Right lobe of liver (tissue), 6 donors: ENCODE data around the gene GCNT1. TPM values are rescaled to one million over a fixed set of nuclear protein-coding genes. Genes with fewer than 3 reads are reported as not detected.

Experiments used
- ATAC-seq, 4 donors: fragments of 200-7000 bp; cut with Tn5 transposase; one replicate each; pipeline ENCODE4 v1.9.1; 2020; ENCODE audit warnings: mild to moderate bottlenecking in 4 of 4, moderate library complexity in 4 of 4
- DNase-seq, 3 donors: peaks; one replicate each; pipeline ENCODE4 v3.0.0-alpha.2; 2020
- H3K27ac ChIP-seq, 3 donors: fragments of 200-600 bp; one replicate each; pipeline ENCODE4 v1.8.0; 2022
- H3K27me3 ChIP-seq, 2 donors: fragments of 200-600 bp; one replicate each; pipeline ENCODE4 v1.8.0; 2022
- H3K36me3 ChIP-seq, 4 donors: fragments of 200-600 bp; sonication (generic) in 1 of 4; one replicate each; pipeline versions ENCODE4 v1.5.1 to v1.8.0; 2017 to 2022; ENCODE audit warnings: control low read depth in 1 of 4
- H3K4me1 ChIP-seq, 4 donors: fragments of 200-600 bp; sonication (generic) in 1 of 4; one replicate each; pipeline versions ENCODE4 v1.5.1 to v1.8.0; 2017 to 2022; ENCODE audit warnings: control low read depth in 1 of 4
- H3K4me3 ChIP-seq, 3 donors: fragments of 200-600 bp; one replicate each; pipeline ENCODE4 v1.8.0; 2022
- H3K9me3 ChIP-seq, 4 donors: fragments of 200-600 bp; sonication (generic) in 1 of 4; one replicate each; pipeline versions ENCODE4 v1.5.1 to v1.8.0; 2017 to 2022; ENCODE audit warnings: control low read depth in 1 of 4
- CTCF ChIP-seq, 4 donors: fragments of 200-600 bp in 3 of 4; fragments of 450-650 bp in 1 of 4; IDR thresholded peaks; one replicate each; pipeline versions ENCODE4 v1.5.1 to v1.8.0; 2016 to 2022; ENCODE audit warnings: antibody characterized with exemption in 4 of 4, mild to moderate bottlenecking in 2 of 4
- POLR2A ChIP-seq: fragments of 450-650 bp; IDR thresholded peaks from one replicate; pipeline ENCODE4 v1.6.1; 2017; ENCODE audit warnings: antibody characterized with exemption, mild to moderate bottlenecking
- WGBS: methylation state at CpG from one replicate; pipeline ENCODE4 v1.1.6; 2018; ENCODE audit warnings: low coverage, low lambda C conversion rate; ENCODE audit not compliant: insufficient coverage; ENCODE audit errors: missing lambda C conversion rate; 5-methylcytosine and 5-hydroxymethylcytosine counted together
- intact Hi-C, 2 donors: fragments of 100-400 bp; cut with DNase I; formaldehyde crosslinking; loops; one replicate each; pipeline versions ENCODE4 v1.11.2 to v1.14.1; 2022
- total RNA-seq, 6 experiments: library from RNA; depleted of rRNA in 2 of 6; stranded (reverse); fragments of >200 nt in 2 of 6; fragmentation: NEBNext Ultra II Directional in 3 of 6; extraction: Animal tissue kit (Norgen Biotek cat#: 25700) in 3 of 6; gene quantifications; one replicate each; pipeline versions ENCODE4 v1.1.0 to v1.2.4, GENCODE V29; 2016 to 2023
- donor health status: DM: no; HTN: yes; CAD: no.
- donor health status: DM: no; HTN: no; CAD: no.
- donor health status: DM: no; HTN: no; CAD: no.
- donor health status: DM: no; HTN: yes; CAD: no.
- donor health status: DM: no; HTN: yes; CAD: no.

The GCNT1 gene
- total RNA-seq, 6 experiments from 2014 or later = 1.1 to 3.6 (median 2.7) TPM

DNA sequence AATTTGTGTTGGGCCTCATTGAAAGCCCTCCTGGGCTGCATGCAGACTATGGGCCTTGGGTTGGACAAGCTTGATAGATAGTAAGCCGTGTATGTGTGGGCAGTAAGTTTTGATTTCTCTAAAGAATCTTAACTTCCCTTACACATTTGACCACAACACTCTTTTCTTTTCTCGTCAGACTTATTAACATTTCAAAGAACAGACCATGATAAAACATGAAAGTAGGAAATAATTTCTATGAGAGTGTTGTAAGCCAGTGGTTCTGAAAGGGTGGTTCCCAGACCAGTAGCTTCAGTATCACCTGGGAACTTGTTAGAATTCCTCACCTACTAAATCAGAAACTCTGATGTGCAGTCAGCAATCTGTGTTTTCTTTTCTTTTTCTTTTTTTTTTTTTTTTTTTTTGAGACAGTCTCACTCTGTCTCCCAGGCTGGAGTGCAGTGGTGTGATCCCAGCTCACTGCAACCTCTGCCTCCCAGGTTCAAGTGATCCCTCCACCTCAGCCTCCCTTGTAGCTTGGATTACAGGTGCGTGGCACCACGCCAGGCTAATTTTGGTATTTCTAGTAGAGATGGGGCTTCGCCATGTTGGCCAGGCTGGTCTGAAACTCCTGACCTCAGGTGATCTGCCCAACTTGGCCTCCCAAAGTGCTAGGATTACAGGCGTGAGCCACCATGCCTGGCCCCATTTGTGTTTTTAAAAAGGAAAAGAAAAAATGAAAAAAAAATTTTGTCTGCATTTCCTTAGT, 20.0 kb upstream of the GCNT1 start:
- 78% methylated on average over 6 of the region's 6 CpGs for WGBS
- intact Hi-C loops = no loop called here
- Histone ChIP-seq H3K27me3 (no peaks in the 10 kb centered on the region), H3K4me3 (no peak overlapping the region), H3K27ac (no peak overlapping the region), H3K36me3 (no peaks in the 10 kb centered on the region), H3K9me3 (no peaks in the 10 kb centered on the region), H3K4me1 (no peaks in the 10 kb centered on the region)
- ATAC-seq = no peak
- no peak for TF ChIP-seq CTCF (IDR thresholded peaks at IDR 0.05)
- TF ChIP-seq POLR2A = no peak
- no peak for DNase-seq

GRCh38 chr9:76441551-76442322, 17.2 kb upstream of the GCNT1 start:
- Histone ChIP-seq H3K4me1 (no peaks in the 10 kb centered on the region), H3K27me3 (no peaks in the 10 kb centered on the region), H3K36me3 (no peaks in the 10 kb centered on the region), H3K27ac (no peak overlapping the region), H3K9me3 (no peaks in the 10 kb centered on the region), H3K4me3 (no peak overlapping the region)
- no peak for ATAC-seq
- intact Hi-C loops = no loop called here
- no peak for TF ChIP-seq CTCF (IDR thresholded peaks at IDR 0.05)
- no peak for TF ChIP-seq POLR2A
- no peak for DNase-seq
- 71% methylated on average over 10 of the region's 10 CpGs for WGBS

DNA sequence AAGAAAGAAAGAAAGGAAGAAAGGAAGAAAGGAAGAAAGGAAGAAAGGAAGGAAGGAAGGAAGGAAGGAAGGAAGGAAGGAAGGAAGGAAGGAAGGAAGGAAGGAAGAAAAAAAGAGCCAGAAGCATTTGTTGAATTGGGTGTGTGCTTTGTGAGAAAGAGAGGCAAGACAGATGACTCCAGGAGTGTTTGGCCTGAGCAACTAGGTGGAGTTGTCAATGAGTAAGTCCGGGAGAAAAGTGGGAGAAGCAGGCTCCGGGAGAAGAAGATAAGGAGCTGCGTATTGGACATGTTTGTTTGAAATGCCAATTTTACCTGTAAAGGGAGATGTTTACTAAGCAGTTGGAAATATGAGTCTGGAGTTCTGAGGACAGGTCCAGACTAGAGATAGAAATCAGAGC, 15.1 kb upstream of the GCNT1 start:
- no peak overlapping the region for H3K4me3 ChIP-seq
- no peaks in the 10 kb centered on the region for H3K27me3 ChIP-seq
- H3K4me1 ChIP-seq = no peaks in the 10 kb centered on the region
- ATAC-seq = no peak
- H3K9me3 ChIP-seq = no peaks in the 10 kb centered on the region
- H3K36me3 ChIP-seq = no peaks in the 10 kb centered on the region
- intact Hi-C loops = no loop called here
- no peak for TF ChIP-seq CTCF (IDR thresholded peaks at IDR 0.05)
- no peak for TF ChIP-seq POLR2A
- 74% methylated on average over 3 of the region's 3 CpGs for WGBS
- no peak for DNase-seq
- H3K27ac ChIP-seq = no peak overlapping the region

DNA sequence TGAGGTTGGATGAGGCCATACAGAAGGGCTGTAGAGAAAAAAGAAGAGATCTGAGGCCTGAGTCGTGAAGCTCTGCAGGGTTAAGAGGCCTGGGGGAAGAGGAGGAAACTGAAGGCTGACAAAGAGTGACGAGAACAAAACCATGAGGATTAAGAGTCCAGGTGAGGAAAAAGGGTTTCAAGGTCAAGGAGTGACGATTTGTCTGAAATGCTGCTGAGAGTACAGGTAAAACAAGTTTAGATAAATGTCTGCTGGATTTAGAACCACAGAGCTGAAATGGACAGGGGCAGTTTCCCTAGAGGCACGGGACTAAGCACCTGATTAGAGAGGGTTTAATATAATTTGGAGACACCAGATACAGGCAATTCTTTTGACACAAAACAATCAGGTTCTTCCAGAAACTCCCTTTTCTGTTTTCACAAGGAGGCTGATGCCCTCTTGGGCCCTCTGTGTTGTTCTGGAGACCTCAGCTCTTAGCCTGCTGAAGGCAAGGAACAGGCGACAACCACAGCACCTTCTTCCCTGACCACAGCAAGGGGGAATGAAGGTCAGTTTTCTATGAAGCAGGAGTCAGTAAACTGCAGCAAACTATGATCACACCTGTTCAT, 14.6 kb upstream of the GCNT1 start:
- 74% methylated on average over 3 of the region's 5 CpGs for WGBS
- Histone ChIP-seq H3K4me3 (no peak overlapping the region), H3K36me3 (no peaks in the 10 kb centered on the region), H3K27ac (no peak overlapping the region), H3K9me3 (no peaks in the 10 kb centered on the region), H3K27me3 (no peaks in the 10 kb centered on the region), H3K4me1 (no peaks in the 10 kb centered on the region)
- intact Hi-C loops = no loop called here
- no peak for ATAC-seq
- TF ChIP-seq POLR2A (no peak), CTCF (IDR thresholded peaks at IDR 0.05) (no peak)
- DNase-seq = no peak
